Glomerular endothelial cell (primary cell): Measurements from ENCODE around the gene SERPINE3. TPM values are rescaled to one million over a fixed set of nuclear protein-coding genes. Genes with fewer than 3 reads are reported as not detected.

ENCODE experiments used
- DNase-seq: peaks from one replicate; pipeline ENCODE4 v3.0.0-alpha.2; 2011; ENCODE audit warnings: low read depth, low spot score; ENCODE audit errors: extremely low read depth
- total RNA-seq: library from RNA; depleted of rRNA; stranded (reverse); fragments of >200 nt; gene quantifications from 2 replicates; pipeline ENCODE4 v1.2.3, GENCODE V29; 2015

Gene SERPINE3
- total RNA-seq, 1 donor from 2014 or later, result 0.12 TPM

DNA sequence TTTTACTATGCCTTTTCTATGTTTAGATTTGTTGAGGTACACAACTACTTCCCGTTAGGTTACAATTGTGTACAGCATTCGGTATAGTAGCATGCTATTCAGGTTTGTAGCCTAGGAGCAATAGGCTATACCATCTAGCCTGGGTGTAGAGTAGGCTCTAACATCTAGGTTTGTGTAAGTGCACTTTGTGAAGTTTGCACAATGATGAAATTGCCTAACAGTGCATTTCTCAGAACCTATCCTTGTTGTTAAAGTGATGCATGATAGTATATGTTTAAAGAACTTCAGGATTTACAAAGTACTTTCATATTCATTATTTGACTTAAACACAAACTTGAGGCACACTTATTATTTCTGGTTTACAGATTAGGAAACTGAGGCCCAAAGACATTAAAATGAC lies 11.5 kb upstream of the SERPINE3 start:
- DNase-seq, result no peak

DNA sequence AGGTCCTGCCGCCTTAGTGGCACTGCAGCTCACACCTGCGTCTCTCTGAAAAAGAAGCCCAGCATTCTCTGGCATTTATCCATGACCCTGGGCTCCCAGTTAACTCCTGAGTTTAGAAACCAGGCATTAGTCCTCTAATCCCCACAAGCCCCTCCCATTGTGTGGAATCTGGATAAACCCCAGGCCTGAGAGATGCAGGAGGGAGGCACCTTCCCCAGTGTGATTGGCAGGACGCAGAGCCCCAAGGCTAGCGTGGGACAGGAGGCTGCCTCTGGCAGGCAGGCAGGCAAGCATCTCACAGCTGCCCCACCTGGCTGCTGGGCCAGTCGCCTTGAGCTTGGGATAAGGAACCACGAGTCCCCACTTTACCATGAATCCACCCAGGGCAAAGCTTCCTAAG lies 11.0 kb upstream of the SERPINE3 start:
- no peak for DNase-seq

DNA sequence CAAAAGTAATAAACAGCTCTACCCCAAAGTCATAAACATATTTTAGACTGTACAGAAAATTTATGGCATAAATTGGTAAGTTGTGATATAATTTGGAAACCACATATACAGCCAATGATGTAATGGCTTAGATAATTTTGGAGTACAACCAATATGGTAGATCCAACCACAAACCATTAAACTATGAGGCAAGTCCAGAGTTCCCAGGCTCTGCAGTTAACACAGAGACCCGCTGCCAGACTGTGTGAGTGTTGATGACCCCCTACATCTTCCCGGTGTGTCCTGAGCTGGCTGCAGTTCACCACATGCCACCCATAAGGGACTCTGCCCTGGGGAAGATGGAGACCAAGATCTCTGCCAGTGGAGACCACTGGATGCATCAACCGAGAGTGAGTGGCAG lies 9.9 kb upstream of the SERPINE3 start:
- no peak for DNase-seq

DNA sequence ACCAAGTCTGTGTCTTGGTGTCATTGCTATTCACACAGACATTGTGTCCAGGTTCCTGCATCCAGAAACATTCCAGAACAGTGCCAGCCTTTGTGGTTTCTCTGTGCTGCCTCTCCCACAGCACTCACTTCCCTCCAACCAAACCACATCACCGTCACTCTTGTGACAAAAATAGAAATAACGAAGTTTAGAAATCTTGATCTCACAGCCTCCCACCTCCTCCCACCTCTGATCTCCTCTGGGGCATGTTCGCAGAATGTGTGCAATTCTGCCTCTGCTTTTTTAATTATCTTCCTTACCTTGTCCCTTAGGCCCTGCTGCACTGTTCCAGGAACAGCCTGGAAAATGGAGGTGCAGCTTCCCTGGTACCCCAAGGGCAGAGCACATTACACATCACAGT lies 8.7 kb upstream of the SERPINE3 start:
- no peak for DNase-seq

DNA sequence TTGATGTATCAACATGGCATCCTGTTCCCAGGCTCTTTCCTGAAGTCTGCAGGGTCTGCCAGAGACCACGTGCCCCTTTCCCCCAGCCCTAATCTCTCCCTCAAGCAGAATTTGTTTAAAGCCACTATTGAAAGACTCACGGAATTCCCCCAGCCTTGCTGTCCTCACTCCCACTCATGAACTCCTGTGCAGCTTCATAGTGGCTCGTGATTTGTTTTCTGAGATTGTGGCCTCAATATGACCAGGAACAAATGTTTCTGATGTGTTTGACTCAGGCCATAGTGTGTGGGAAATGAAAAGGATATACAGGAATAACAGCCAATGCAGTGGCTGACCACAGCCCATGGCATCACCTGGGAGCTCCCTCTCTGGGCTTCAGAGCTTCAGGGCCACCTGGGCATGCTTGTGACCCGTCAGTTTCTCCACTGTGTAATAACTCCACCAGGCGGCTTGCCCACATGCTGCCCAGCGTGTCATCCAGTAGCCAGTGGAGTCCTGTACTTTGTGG lies 8.1 kb upstream of the SERPINE3 start:
- DNase-seq, result no peak

DNA sequence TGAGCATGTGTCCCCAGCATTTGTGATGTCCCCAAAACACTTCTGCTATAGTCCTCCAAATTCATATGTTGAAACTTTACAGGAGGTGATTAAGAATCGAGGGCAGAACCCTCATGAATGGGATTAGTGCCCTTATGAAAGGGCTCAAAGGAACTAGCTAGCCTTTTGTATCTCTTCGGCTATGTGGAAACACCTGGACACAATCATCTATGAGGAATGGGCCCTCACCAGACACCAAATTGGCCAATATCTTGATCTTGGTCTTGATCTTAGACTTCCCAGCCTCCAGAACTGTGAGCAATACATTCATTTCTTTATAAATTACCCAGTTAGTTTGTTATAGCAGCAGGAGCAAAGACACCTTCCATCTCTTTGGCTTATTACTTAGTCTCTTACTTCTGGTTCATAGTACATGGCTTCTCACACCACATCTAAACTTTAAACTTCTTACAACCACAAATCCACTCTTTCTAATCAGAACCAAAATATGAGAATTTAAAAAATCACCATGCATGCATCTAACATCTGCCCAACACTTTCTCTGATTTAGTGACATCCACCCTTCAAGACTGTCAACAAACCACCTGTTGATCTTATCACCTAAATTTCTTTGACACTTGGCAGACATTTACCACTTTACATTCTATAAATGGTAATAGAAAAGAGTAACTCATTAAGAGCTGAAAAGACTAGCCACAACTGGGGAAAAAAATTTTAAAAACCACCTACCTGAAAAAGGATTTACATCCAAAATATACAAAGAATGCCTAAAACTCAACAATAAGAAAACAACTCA lies 6.7 kb upstream of the SERPINE3 start:
- no peak for DNase-seq

DNA sequence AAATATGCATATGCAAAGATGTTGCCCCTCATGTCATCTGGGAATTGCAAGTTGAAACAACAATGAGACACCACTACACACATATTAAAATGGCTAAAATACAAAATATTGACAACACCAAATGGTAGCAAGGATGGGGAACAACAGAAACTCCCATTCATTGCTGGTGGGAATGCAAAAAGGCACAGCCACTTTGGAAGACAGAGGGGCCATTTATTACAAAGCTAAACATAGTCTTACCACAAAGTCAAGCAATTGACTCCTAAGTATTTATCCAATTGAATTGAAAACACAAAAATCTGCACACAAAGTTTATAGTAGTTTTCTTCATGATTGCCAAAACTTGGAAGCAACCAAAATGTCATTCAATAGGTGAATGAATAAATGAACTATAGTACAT lies 6.1 kb upstream of the SERPINE3 start:
- no peak for DNase-seq

DNA sequence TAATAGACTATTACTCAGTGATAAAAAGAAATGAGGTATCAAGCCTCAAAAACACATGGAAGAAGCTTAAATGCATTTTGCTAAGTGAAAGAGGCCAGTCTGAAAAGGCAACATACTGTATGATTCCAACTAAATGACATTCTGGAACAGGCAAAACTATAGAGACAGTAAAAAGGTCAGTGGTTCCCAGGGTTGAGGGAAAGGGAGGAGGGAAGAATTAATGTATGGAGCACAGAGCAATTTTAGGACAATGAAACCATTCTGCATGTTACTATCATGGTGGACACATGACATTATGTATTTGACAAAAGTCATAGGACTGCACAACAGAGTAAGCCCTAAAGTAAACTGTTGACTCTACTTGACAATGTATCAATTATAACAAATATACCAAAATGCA lies 5.7 kb upstream of the SERPINE3 start:
- no peak for DNase-seq

DNA sequence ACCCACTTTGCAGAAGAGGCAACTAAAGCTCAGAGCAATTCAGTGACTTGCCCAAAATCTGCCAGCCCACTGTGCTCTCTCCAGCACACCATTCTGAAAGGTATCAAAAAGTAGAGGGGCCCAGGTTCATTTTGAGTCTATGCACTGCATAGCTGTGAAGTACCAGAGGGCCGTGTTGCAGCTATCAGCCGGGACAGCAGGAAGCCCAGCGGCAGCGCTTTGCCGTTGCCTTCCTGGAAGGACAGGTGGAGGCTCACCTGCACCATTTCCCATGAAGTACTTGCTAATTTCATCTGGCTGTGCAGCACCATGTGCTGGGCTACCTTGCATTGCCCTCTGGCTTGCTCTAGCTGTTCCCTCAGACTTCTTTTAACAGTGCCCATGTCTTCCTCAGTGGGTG lies 2.7 kb upstream of the SERPINE3 start:
- DNase-seq, result no peak

DNA sequence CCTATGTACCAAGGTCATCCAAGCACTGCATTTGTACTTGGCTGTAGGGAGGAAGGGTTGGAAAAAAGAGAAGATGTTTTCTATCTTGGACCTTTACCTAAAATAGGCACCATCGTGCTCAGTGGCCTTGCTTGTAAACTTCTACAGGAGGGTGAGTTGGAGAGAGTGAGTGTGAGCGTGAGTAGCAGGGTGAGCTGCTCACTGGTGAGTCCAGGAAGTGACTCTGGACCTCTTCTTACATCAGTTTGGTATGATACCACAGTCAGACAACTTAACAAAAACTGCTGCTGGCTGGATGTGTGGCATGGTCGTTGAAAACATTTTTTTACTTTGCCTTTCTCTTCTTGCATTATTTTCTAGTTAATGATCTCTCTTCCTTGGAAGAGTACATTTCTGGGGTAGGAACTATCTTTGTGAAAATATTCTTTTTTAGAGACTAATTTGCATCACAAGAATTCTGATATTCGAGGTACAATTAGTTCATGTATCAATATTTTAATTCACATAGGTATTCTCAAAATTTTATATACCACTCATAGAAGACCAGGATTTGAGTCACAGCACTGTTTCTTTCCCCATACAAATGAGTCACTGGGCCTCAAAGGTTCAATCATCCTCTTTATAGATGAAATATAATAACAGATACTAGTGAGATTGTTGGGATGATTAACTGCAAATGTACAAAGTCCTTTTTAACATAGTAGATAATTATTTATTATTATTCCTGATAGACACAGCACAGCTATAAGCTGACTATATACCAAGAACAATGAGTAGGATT lies 651 bp downstream of the SERPINE3 start:
- DNase-seq, result no peak

DNA sequence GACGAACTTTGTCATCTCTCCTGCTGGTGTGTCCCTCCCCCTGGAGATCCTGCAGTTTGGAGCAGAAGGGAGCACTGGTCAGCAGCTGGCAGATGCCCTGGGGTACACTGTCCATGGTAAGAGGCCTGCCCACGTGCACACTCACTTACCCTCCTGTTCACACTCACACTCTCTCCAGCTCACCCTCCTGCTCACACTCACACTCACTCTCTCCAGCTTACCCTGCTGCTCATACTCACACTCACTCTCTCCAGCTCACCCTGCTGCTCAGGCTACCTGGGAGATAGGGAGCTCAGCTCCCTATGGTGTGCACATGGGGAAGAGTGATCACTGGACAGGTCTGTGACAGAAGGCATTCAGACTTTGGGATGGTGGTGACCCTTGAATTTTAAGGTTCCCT lies 1.7 kb downstream of the SERPINE3 start:
- DNase-seq, result no peak

DNA sequence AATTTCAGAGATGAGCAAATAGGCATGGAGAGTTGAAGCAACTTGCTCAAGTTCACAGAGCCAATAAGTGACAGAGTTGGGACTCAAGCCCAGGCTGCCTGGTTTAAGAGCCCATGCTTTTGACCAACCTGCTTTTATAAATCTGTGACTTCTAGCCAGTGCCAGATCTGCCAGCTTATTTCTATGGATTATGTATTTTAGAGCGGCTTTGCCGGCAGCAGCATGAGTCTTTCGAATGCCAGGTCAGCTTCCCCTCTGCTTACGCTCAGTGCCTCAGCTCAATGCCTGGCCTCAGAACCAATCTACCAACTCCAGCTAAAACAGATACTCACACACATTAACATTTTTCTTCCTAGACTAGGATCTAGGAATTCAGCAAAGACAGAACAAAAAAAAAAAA lies 2.3 kb downstream of the SERPINE3 start:
- no peak for DNase-seq

DNA sequence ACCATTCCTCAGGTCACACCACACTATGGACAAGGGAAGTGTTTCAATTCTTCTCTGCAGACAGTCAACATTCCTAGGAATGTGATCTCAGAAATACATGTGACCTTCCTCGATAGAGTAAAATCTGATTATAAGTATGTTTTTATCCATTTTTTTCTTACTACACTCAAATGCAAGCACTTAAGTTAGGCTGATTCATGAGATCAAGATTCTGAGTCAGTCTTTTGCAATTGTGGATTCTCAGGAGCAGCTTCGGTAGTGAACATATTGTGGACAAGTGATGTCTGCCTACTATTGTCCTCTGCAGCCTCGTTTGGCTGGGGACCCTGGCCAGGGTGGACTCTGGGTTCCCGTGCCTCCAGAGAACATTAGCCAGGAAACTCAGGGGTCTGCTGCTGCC lies 3.2 kb downstream of the SERPINE3 start:
- DNase-seq, result no peak

DNA sequence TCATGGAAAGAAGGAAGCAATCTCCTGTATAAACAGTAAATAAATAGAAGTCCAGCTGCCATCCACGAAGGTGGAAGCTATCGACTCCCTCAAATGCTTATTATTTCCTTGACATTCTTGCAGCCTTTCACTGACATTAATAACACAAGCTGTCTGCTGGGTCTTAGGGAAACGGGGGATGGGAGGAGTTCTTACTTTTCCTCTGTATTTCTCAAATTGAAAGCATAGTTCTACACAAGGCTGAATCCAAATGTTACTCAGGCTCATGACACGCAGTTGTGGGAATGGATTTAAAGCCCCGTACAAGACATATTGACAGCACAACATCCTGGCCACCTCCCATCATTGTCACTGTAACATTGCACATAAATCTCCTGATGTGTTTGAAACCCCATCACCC lies 4.0 kb downstream of the SERPINE3 start:
- DNase-seq, result no peak

DNA sequence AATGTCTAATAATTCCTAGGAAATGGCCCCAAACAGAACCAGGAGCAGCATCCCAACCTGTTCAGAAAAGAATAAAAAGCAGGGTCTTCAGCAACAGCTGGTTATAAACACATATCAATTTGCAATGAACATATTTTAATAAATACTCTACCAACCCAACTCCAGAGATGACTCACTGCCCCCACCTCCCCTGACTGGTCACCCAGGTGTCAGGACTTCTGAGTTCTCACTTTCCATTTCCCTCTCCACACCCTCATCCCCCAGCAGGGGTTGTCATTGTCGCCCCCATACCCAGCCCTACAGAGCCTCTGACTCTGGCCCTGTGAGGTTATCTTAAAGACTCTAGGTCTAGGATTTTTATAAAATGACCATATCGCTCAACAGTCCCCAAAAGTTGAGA lies 6.9 kb downstream of the SERPINE3 start:
- DNase-seq, result no peak

DNA sequence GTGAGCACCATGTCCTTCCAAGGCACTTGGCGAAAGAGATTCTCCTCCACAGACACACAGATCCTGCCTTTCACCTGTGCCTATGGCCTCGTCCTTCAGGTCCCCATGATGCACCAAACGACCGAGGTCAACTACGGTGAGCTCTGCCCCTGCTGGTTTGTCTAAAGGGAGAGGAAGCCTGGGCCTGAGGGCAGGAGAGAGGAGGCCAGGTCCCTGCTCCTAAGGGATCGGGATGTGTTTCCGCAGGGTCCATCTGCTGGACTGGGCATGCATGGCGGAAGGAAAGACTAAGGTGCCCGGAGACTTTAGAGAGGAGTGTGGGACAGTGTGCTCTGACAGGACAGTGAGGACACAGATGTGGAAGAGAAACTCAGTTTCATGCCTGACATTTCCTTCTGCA lies 7.6 kb downstream of the SERPINE3 start:
- no peak for DNase-seq

DNA sequence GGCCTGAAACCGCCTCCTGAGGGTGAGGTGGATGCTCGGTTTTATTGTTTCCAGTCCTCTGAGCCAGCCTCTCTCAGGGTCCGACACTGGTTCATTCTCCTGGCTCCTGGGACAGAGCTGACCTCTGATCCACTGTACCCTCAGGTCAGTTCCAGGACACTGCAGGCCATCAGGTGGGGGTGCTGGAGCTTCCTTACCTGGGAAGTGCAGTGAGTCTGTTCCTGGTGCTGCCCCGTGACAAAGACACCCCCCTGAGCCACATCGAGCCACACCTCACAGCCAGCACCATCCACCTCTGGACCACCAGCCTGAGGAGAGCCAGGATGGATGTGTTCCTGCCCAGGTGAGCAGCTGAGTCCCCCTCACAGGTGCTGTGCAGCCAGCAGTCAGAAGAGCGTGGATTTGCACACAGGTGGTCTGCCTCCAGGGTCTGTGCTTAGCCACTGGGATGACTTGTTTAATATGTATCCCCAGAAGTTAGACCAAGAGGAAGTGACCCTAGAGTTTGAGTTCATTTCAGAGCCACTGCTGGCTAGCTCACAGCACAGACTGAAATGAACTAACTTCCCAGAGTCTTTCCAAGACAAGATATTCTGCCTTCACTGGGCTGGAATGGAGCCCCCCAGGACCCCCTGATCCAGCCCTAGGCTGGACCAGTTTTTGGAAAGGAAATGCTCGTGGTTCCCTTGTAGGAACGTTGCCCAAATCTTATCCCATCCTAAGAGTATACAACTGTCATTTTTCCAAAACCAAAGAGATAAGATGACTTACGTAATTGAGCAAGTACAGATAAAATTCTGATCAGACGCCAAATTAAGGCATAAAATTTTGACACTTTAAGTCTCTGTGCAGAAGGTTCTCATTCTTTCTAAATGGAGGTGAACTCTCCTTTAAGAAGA lies 8.8 kb downstream of the SERPINE3 start:
- no peak for DNase-seq

DNA sequence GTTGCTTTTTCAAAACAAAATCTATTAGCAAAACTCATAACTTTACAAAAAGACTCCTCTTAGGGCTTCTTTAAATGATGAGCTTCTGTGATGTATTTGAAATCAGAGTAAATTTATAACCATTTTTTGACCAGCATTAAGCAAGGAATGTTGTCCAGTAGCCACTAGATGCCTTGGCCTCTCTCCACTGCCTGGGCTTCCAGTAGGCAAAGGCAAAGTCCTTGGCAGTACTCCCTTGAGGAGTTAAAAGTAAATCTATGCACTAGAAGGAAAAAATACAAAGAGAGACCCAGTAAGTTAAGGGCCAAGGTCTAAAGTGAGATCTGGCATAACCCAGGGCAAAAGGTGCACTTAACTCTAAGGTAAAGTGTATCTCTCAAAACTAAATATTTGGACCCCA lies 9.5 kb downstream of the SERPINE3 start:
- no peak for DNase-seq

DNA sequence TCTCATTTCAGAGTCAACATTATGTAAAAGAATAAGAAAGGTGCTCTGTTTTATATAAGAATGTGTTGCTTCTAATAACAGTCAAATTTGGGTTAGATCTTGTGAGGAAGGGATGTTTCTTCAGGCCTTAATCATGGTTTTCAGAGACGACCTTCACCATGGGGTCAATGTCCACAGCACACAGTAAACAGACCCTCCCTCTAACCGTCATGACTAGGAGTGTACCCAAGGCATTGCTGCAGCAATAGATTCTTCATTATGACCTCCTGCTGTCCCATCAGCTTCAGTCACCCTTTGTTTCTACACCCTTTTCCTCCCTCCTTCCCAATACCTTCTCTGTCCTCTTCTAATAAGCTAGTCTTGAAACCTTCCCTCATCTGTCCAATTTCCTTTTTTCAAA lies 15.7 kb downstream of the SERPINE3 start:
- no peak for DNase-seq

DNA sequence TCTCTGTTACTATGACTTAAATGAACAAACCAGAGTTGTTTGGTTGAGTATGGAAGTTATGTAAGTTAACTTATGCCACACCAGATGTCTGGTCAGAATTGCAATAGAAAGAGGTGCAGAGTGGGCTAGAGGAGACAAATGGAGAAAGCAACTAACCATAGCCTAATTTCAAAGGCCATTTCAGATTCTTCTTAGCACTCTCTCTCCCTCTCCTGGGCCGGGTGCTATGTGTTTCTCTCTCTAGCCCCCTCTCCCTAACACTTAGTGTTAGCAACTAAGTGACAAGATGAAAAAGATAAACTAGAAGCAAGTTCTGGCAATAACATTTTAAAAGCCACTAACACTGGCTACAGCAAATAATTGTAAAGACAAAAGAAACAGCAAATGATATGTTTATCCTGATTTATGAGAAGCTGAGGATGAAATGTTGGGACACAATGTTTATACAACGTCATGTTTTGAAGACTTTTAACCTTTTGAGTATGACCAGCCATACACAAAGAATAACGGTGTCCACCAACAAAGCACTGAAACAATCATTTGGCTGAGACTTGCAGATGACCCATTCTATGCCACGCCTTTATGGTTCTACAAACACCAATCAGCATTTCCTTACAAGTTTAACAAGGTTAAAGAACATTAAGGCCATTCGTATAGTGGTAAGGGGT lies 18.6 kb downstream of the SERPINE3 start:
- DNase-seq, result no peak

DNA sequence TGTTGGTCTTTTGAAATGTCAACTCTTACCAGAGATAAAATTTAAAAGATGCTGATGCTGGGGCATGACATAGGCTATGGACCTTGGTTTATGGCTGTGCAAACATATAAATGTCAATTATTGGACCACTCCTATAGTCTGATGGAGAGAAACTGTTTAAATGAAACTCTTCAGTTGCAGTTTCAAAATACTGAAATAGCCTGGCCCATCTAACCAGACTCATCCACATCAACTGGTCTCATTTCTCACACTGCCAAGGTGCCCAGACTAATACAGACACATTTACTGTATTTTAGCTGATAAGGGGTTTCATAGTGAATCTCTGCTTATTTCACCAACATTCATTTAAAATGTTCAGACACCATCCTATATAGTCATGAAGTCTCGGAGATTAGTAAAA lies 19.9 kb downstream of the SERPINE3 start:
- DNase-seq, result no peak
